Measurements from ENCODE around the gene FAM187B.

DNA sequence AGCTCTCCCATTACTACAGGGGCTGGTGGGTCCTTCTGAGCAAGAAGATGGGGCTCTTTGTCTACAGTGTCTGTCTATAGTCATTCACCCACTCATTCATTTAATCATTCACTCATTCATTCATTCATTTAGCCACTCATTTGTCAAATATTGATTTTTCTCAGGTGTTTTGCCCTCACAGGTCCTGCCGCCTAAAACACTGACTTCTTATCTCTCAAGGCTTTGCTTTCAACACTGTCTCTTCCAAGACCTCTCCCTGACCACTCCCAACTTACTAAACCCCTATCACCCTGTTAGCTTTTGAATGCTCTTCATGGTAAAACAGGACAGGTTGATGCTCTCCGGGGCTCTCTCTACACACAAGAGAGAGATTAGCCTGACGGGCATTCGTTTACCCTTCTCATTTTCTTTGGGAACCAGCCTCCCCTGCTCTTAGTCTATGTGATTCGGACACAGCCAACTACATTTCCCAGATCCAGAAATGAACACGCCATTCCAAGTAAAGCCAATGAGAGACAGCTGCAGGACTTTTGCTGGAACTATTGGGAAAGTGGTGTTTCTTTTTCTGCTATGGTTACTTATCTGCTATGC lies 22.7 kb downstream of the FAM187B start:
- TF ChIP-seq CTCF (IDR thresholded peaks at IDR 0.05) (no peak), POLR2A (IDR thresholded peaks at IDR 0.05) (no peak)

Data from right lobe of liver (tissue), 4 donors.